ENCODE data around the gene MORC2. TPM values are rescaled to one million over a fixed set of nuclear protein-coding genes. Genes with fewer than 3 reads are reported as not detected.

Gene MORC2
- total RNA-seq, 1 experiment from 2014 or later = 25.4 TPM

DNA sequence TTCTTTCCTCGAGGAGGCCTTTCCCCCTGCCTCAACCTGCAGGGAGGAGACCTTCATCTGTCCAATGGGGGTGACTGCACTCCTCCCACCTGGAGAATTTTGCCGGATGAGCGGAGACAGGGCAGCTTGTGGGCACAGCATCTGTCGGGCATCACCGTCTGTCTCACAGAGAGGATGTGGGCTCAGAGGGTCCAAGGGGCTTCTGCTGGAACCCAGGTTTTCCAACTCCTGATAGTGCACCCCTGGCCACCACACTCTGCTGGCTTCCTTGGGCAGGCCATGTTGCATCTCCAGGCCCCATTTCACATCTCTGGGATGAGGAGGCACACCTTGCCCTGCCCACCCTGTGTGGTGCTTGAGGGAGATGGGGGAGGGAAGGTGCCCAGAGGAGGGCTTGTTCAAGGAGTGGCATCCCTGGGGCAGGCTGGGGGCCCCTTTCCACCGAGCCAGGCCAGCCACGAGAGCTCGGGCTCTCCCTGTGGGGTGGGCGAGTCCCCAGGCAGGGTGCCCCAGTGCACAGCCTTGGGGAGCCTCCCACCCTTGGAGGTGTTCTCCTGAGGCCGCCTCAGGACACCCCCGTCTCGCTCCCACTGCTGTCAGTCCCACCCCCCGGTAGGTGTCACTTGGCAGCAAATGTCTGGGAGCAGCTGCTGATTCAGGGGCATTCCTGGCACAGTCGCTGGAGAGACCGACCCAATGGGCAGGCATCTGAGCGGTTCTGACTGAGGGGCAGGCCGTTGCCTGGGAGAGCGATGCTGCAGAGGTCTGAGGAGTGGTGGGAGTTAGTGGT lies 84.2 kb downstream of the MORC2 start:
- Histone ChIP-seq H3K4me2 (ENCODE audit: low read length) (no peak overlapping the region), H3K4me1 (ENCODE audit: control insufficient read depth in 1 of 2, insufficient read depth in 2 of 2, low read length in 2 of 2) (peaks cover 9 to 16% of the 10 kb centered on the region in 2 experiments), H3K9ac (ENCODE audit: low read length) (no peak overlapping the region), H3K27me3 (ENCODE audit: insufficient read depth, low read length) (no peaks in the 10 kb centered on the region), H4K20me1 (ENCODE audit: insufficient read depth) (no peaks in the 10 kb centered on the region), H3K9me3 (ENCODE audit: control insufficient read depth in 1 of 2, insufficient read depth in 1 of 2, low read depth in 1 of 2, low read length in 2 of 2) (no peaks in the 10 kb centered on the region), H2AFZ (ENCODE audit: low read depth, low read length, poor library complexity, severe bottlenecking) (no peak overlapping the region), H3K27ac (ENCODE audit: low read depth, low read length) (no peak overlapping the region), H3K4me3 (replicated peaks in 1 of 2; ENCODE audit: low read depth in 1 of 2, low read length in 2 of 2) (no peak overlapping the region), H3K79me2 (ENCODE audit: insufficient read depth, low read length) (no peaks in the 10 kb centered on the region), H3K9me2 (ENCODE audit: insufficient read depth) (no peaks in the 10 kb centered on the region), H3K36me3 (ENCODE audit: control insufficient read depth in 1 of 2, insufficient read depth in 2 of 2, low read length in 2 of 2) (no peaks in the 10 kb centered on the region)
- DNase-seq (ENCODE audit: low read depth, low spot score) = no peak
- ATAC-seq = no peak
- ChIA-PET POLR2A (no interaction called here), RAD21 (ENCODE audit: low non-redundant PET in 1 of 2, low total read pairs in 2 of 2, uncharacterized antibody in 2 of 2, unreplicated experiment in 2 of 2) (no interaction called here), CTCF (no interaction called here)
- BruUV-seq (replicated peaks) = no TSS peak
- TF ChIP-seq CTCF (IDR thresholded peaks at IDR 0.05 in 2 of 3, conservative IDR thresholded peaks at IDR 0.05 in 1 of 3; ENCODE audit: borderline replicate concordance in 1 of 3, insufficient read depth in 1 of 3, low read depth in 2 of 3, low read length in 2 of 3) = no peak
- TF ChIP-seq CEBPB (IDR thresholded peaks at IDR 0.05; ENCODE audit: low read depth) = no peak
- TF ChIP-seq REST (IDR thresholded peaks at IDR 0.05; ENCODE audit: low read depth) = no peak
- no peak for TF ChIP-seq ZNF274 (IDR thresholded peaks at IDR 0.05; ENCODE audit: low read depth, low read length)
- no peak for TF ChIP-seq FOSL1 (IDR thresholded peaks at IDR 0.05; ENCODE audit: low read depth)
- no peak for TF ChIP-seq EZH2 (IDR thresholded peaks at IDR 0.05)
- TF ChIP-seq TCF7L2 (IDR thresholded peaks at IDR 0.05; ENCODE audit: borderline replicate concordance, extremely low read depth, insufficient read depth, insufficient read length) = no peak
- no peak for TF ChIP-seq EZH2phosphoT487 (IDR thresholded peaks at IDR 0.05; ENCODE audit: borderline replicate concordance)
- no peak for TF ChIP-seq POLR2A (IDR thresholded peaks at IDR 0.05; ENCODE audit: borderline replicate concordance, extremely low read depth, insufficient read depth, insufficient read length)
- TF ChIP-seq SRF (IDR thresholded peaks at IDR 0.05; ENCODE audit: low read depth) = no peak
- no peak for TF ChIP-seq ELF1 (IDR thresholded peaks at IDR 0.05; ENCODE audit: borderline replicate concordance, low read depth)
- intact Hi-C loops (cut with micrococcal nuclease) = no loop called here
